GM18861 (cell line): ENCODE results near the gene TSSC4.

Experiments
- ATAC-seq: cut with Tn5 transposase; IDR thresholded peaks from one replicate; pipeline ENCODE4 v1.9.1; 2021; ENCODE audit not compliant: unreplicated experiment

Gene TSSC4

GRCh38 chr11:2368851-2369180 lies 31.7 kb upstream of the TSSC4 start:
- ATAC-seq = no peak

- ATAC-seq = no peak
These were observed 31.2 kb upstream of the TSSC4 start for GRCh38 chr11:2369320-2369719.

GRCh38 chr11:2369896-2370295 lies 30.7 kb upstream of the TSSC4 start:
- no peak for ATAC-seq

- no peak for ATAC-seq
These were observed 25.9 kb upstream of the TSSC4 start for GRCh38 chr11:2374456-2375201.

GRCh38 chr11:2375341-2375853 lies 25.2 kb upstream of the TSSC4 start:
- no peak for ATAC-seq

- no peak for ATAC-seq
These were observed 24.5 kb upstream of the TSSC4 start for GRCh38 chr11:2375964-2376551.

- no peak for ATAC-seq
These were observed 23.6 kb upstream of the TSSC4 start, which contains the start of gene CD81 for GRCh38 chr11:2376751-2377451. Gene CD81 (plus strand): TSS chr11:2377310. CDS start chr11:2377550, 240 bp downstream.

- no peak for ATAC-seq
These were observed 22.8 kb upstream of the TSSC4 start for GRCh38 chr11:2377511-2378443.

GRCh38 chr11:2378527-2379210 lies 21.9 kb upstream of the TSSC4 start:
- no peak for ATAC-seq

- no peak for ATAC-seq
These were observed 20.9 kb upstream of the TSSC4 start for GRCh38 chr11:2379466-2380174.

- ATAC-seq = no peak
These were observed 20.2 kb upstream of the TSSC4 start for GRCh38 chr11:2380396-2380795.

GRCh38 chr11:2380807-2381350 lies 19.7 kb upstream of the TSSC4 start:
- ATAC-seq = no peak

GRCh38 chr11:2381494-2382128 lies 18.9 kb upstream of the TSSC4 start:
- no peak for ATAC-seq

- no peak for ATAC-seq
These were observed 18.4 kb upstream of the TSSC4 start for GRCh38 chr11:2382129-2382517.

GRCh38 chr11:2382936-2383851 lies 17.4 kb upstream of the TSSC4 start:
- no peak for ATAC-seq

GRCh38 chr11:2383852-2384804 lies 16.4 kb upstream of the TSSC4 start:
- ATAC-seq = no peak
